Measurements from ENCODE around the gene GOLGA6L2.

DNA sequence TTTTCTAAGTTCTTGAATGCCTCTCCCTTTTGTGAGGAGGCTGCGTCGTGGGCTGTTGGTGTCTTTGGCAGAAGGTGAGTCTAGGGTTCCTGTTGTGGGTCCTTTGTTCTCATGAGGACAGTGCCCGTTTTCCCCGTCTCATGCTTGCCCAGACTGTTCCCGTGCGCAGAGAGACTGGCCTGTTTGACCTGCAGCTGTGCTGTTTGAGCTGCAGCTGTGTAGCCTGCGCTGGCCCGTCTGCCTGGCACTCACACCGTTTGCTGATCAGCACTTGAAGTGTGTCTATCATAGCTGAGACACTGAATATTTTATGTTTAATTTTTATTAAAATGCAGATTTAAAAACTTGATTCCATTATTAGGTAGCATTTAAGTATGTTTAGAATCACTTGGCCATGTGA, 9.9 kb downstream of the GOLGA6L2 start:
- TF ChIP-seq, protein P1, sequence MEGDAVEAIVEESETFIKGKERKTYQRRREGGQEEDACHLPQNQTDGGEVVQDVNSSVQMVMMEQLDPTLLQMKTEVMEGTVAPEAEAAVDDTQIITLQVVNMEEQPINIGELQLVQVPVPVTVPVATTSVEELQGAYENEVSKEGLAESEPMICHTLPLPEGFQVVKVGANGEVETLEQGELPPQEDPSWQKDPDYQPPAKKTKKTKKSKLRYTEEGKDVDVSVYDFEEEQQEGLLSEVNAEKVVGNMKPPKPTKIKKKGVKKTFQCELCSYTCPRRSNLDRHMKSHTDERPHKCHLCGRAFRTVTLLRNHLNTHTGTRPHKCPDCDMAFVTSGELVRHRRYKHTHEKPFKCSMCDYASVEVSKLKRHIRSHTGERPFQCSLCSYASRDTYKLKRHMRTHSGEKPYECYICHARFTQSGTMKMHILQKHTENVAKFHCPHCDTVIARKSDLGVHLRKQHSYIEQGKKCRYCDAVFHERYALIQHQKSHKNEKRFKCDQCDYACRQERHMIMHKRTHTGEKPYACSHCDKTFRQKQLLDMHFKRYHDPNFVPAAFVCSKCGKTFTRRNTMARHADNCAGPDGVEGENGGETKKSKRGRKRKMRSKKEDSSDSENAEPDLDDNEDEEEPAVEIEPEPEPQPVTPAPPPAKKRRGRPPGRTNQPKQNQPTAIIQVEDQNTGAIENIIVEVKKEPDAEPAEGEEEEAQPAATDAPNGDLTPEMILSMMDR (IDR thresholded peaks at IDR 0.05): no peak
- no peak for TF ChIP-seq POLR2A (IDR thresholded peaks at IDR 0.05)
